HG03442 (cell line): ENCODE measurements around the gene PCED1B.
"Not testable (repeated sequence)": the region's sequence is repeated elsewhere in the genome, so short reads cannot be mapped to it uniquely, and the experiment has no call there.

ENCODE experiments used
- ATAC-seq: cut with Tn5 transposase; IDR thresholded peaks from one replicate; pipeline ENCODE4 v1.9.1; 2021; ENCODE audit warnings: mild to moderate bottlenecking, moderate library complexity; ENCODE audit not compliant: unreplicated experiment

Gene PCED1B

GRCh38 chr12:47117305-47117704, 37.9 kb downstream of the PCED1B start:
- not testable (repeated sequence) for ATAC-seq

GRCh38 chr12:47120736-47121135, 41.3 kb downstream of the PCED1B start:
- no peak for ATAC-seq

- ATAC-seq, result no peak
Observed at GRCh38 chr12:47121146-47121545, 41.7 kb downstream of the PCED1B start.

- ATAC-seq, result no peak
Observed at GRCh38 chr12:47122602-47123001, 43.2 kb downstream of the PCED1B start.

- no peak for ATAC-seq
Observed at GRCh38 chr12:47123730-47124129, 44.3 kb downstream of the PCED1B start.

- no peak for ATAC-seq
Observed at GRCh38 chr12:47124451-47124850, 45.0 kb downstream of the PCED1B start.

GRCh38 chr12:47126246-47126645, 46.8 kb downstream of the PCED1B start:
- ATAC-seq, result no peak

- no peak for ATAC-seq
Observed at GRCh38 chr12:47131011-47131410, 51.6 kb downstream of the PCED1B start.

- no peak for ATAC-seq
Observed at GRCh38 chr12:47134005-47134404, 54.6 kb downstream of the PCED1B start.

- no peak for ATAC-seq
Observed at GRCh38 chr12:47135578-47135977, 56.2 kb downstream of the PCED1B start.

- no peak for ATAC-seq
Observed at GRCh38 chr12:47139000-47139681, 59.7 kb downstream of the PCED1B start.

- ATAC-seq, result no peak
Observed at GRCh38 chr12:47141459-47141858, 62.0 kb downstream of the PCED1B start.

GRCh38 chr12:47144769-47145168, 65.3 kb downstream of the PCED1B start:
- ATAC-seq, result no peak

- no peak for ATAC-seq
Observed at GRCh38 chr12:47145188-47145587, 65.8 kb downstream of the PCED1B start.

- ATAC-seq, result no peak
Observed at GRCh38 chr12:47147739-47148138, 68.3 kb downstream of the PCED1B start.

- no peak for ATAC-seq
Observed at GRCh38 chr12:47149146-47149545, 69.7 kb downstream of the PCED1B start.

- ATAC-seq, result no peak
Observed at GRCh38 chr12:47152095-47152494, 72.7 kb downstream of the PCED1B start.

GRCh38 chr12:47155457-47156166, 76.2 kb downstream of the PCED1B start:
- ATAC-seq, result no peak

GRCh38 chr12:47156167-47156736, 76.8 kb downstream of the PCED1B start:
- no peak for ATAC-seq

- ATAC-seq, result no peak
Observed at GRCh38 chr12:47158792-47159191, 79.4 kb downstream of the PCED1B start.

- ATAC-seq, result no peak
Observed at GRCh38 chr12:47159348-47159747, 79.9 kb downstream of the PCED1B start.
